ENCODE data around the gene ORAI1.
"Not testable (repeated sequence)": the region's sequence is repeated elsewhere in the genome, so short reads cannot be mapped to it uniquely, and the experiment has no call there.

The ORAI1 gene

DNA sequence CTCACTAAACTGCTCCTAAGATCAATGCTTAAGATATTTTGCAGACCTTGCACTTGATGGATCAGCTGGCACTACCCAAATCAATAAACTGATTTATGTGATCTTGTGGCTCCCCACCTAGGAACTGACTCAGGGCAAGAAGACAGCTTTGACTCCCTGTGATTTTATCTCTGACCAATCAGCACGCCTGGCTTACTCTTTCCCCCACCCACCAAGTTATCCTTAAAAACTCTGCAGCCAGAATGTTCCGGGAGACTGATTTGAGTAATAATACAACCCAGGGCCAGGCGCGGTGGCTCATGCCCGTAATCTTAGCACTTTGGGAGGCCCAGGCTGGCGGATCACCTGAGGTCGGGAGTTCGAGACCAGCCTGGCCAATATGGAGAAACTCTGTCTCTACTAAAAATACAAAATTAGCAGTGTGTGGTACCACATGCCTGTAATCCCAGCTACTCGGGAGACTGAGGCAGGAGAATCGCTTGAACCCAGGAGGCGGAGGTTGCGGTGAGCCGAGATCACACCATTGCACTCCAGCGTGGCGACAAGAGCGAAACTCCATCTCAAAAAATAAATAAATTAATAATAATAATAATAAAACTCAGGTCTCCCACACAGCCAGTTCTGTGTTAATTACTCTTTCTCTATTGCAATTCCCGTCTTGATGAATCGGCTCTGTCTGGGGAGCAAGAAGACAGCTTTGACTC, 31.1 kb downstream of the ORAI1 start:
- H3K27ac ChIP-seq, result no peak overlapping the region
- H3K36me3 ChIP-seq (replicated peaks), result no peaks in the 10 kb centered on the region
- no peak for TF ChIP-seq CTCF (IDR thresholded peaks at IDR 0.05; ENCODE audit: low read depth, low read length, missing control alignments)
- in situ Hi-C loops (cut with HindIII; ENCODE audit: low pct_ligation_motif_present, low sequenced_read_pairs), result no loop called here
- H3K4me3 ChIP-seq (ENCODE audit: low read depth, low read length), result no peak overlapping the region
- DNase-seq, result no peak
- H3K27me3 ChIP-seq (replicated peaks), result no peaks in the 10 kb centered on the region

- H3K36me3 ChIP-seq (replicated peaks); H3K27me3 ChIP-seq (replicated peaks); H3K27ac ChIP-seq; DNase-seq; H3K4me3 ChIP-seq (ENCODE audit: low read depth, low read length); in situ Hi-C loops (cut with HindIII; ENCODE audit: low pct_ligation_motif_present, low sequenced_read_pairs): not testable (repeated sequence)
These were observed 35.2 kb downstream of the ORAI1 start for GRCh38 chr12:121661353-121662105.

GRCh38 chr12:121663610-121663929, 37.2 kb downstream of the ORAI1 start:
- Histone ChIP-seq H3K36me3 (replicated peaks) (no peaks in the 10 kb centered on the region), H3K27ac (no peak overlapping the region), H3K27me3 (replicated peaks) (no peaks in the 10 kb centered on the region), H3K4me3 (ENCODE audit: low read depth, low read length) (no peak overlapping the region)
- TF ChIP-seq CTCF (IDR thresholded peaks at IDR 0.05; ENCODE audit: low read depth, low read length, missing control alignments), result no peak
- no peak for DNase-seq
- in situ Hi-C loops (cut with HindIII; ENCODE audit: low pct_ligation_motif_present, low sequenced_read_pairs), result no loop called here

DNA sequence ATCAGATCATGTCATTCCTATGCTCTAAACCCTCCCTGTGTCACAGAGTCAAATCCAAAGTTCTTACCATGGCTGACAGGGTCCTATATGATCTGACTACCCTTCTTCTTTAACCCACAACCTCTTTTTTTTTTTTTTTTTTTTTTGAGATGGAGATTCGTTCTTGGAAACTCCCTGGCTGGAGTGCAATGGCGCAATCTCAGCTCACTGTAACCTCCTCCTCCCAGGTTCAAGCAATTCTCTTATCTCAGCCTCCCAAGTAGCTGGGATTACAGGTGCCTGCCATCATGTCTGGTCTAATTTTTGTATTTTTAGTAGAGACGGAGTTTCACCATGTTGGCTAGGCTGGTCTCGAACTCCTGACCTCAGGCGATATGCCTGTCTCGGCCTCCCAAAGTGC, 40.5 kb downstream of the ORAI1 start:
- H3K36me3 ChIP-seq (replicated peaks); in situ Hi-C loops (cut with HindIII; ENCODE audit: low pct_ligation_motif_present, low sequenced_read_pairs); H3K27ac ChIP-seq; H3K4me3 ChIP-seq (ENCODE audit: low read depth, low read length); DNase-seq; H3K27me3 ChIP-seq (replicated peaks): not testable (repeated sequence)

GRCh38 chr12:121668750-121669520, 42.6 kb downstream of the ORAI1 start:
- peak; percentile 82 for TF ChIP-seq CTCF (IDR thresholded peaks at IDR 0.05; ENCODE audit: low read depth, low read length, missing control alignments)
- no peak overlapping the region for H3K27ac ChIP-seq
- no peaks in the 10 kb centered on the region for H3K36me3 ChIP-seq (replicated peaks)
- in situ Hi-C loops (cut with HindIII; ENCODE audit: low pct_ligation_motif_present, low sequenced_read_pairs), result no loop called here
- no peak overlapping the region for H3K4me3 ChIP-seq (ENCODE audit: low read depth, low read length)
- DNase-seq, result no peak
- H3K27me3 ChIP-seq (replicated peaks), result no peaks in the 10 kb centered on the region

- H3K27me3 ChIP-seq (replicated peaks), result no peaks in the 10 kb centered on the region
- no peak for TF ChIP-seq CTCF (IDR thresholded peaks at IDR 0.05; ENCODE audit: low read depth, low read length, missing control alignments)
- DNase-seq, result no peak
- no peak within 1 kb of the TSS for H3K4me3 ChIP-seq (ENCODE audit: low read depth, low read length)
- in situ Hi-C loops (cut with HindIII; ENCODE audit: low pct_ligation_motif_present, low sequenced_read_pairs), result no loop called here
- no peak within 1 kb of the TSS for H3K27ac ChIP-seq
- no peaks in the 10 kb centered on the region for H3K36me3 ChIP-seq (replicated peaks)
These were observed 43.2 kb downstream of the ORAI1 start, which contains the start of gene MORN3 for GRCh38 chr12:121669521-121669900. Gene MORN3, minus strand, starts transcription at chr12:121669654. Its CDS starts 171 bp downstream, at chr12:121669483.
